Hypothalamus (tissue), 51 donors: ENCODE measurements around the gene CCDC18.
"Not testable (repeated sequence)": the region's sequence is repeated elsewhere in the genome, so short reads cannot be mapped to it uniquely, and the experiment has no call there.

ENCODE experiments used
- DNase-seq, 51 donors: peaks; one replicate each; lab custom pipeline; 2025; lab: John Stamatoyannopoulos, UW

CCDC18 gene

DNA sequence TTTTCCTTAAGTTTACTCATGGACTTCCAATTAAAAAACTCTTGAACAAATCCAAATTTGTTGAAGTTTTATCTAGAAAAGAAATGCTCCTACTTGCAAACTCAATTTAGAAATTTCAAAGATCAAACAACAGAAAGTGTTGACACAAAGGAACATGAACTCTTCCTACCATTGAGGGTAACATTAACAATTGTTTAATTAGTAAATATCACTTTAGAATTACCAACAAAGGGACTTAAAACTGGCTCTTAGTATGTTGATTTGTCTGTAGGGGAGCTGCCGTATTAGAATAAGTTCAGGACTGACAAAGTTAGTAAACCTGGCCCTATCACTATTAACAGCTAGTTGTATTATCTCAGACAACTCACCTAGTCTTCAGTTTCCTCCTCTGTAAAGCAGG is 57.9 kb downstream of the CCDC18 start:
- DNase-seq = no peak

DNA sequence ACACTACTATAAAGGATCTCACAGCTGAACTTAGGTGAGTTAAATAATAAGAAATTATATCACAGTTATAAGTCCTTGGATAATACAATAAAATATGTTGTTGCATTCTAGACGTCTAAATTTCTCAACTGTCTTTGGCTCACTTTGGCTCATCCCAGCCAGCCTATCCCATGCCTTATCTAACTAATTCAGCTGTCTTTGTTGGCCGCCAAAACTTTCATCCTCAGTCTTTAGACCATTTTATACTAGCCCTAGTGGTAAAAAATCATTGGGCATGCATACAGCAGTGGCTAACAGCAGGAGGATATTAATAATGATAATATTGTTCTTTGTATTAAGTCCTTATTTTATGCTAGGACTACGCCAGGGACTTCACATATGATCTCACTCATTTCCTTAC is 59.3 kb downstream of the CCDC18 start:
- DNase-seq = no peak

DNA sequence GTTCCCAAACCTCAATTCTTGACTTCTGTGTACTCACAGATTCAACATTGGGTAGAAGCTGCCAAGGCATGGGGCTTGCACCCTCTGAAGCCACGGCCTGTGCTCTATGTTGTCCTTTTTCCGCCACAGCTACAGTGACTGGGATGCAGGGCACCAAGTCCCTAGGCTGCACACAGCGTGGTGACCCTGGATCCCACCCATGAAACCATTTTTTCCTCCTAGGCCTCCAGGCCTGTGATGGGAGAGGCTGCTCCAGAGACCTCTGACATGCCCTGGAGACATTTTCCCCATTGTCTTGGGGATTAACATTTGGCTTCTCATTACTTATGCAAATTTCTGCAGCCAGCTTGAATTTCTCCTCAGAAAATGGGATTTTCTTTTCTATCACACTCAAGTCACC is 62.7 kb downstream of the CCDC18 start:
- not testable (repeated sequence) for DNase-seq

DNA sequence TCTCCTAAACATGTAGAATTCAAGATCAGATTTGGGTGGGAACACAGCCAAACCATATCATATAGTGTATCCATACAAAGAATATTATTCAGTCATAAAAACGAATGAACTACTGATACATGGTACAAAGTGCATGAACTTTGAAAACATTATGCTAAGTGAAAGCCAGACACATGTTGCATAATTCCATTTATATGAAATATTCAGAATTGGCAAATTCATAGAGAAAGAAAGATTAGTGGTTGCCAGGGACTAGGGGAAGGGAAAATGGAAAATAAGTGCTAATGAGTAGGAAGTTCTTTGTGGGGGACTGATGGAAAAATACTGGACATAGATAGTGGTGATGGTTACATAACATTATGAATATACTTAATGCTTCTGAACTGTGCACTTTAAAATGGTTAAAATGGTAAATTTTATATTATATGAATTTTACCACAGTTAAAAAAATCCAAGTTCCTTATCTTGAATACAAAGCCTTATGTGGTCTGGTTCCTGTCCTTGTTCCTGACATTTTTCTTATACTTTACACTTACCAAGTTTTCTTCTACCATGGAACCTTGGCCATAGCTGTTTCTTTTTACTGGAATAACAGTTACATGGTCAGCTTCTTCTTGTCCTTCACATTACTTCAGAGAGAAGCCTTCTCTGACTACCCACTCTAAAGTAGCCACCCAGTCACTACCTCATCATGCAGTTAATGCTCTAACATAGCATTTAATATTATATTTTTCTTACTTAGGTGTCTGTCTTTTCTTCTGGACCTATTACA is 64.0 kb downstream of the CCDC18 start:
- no peak for DNase-seq

DNA sequence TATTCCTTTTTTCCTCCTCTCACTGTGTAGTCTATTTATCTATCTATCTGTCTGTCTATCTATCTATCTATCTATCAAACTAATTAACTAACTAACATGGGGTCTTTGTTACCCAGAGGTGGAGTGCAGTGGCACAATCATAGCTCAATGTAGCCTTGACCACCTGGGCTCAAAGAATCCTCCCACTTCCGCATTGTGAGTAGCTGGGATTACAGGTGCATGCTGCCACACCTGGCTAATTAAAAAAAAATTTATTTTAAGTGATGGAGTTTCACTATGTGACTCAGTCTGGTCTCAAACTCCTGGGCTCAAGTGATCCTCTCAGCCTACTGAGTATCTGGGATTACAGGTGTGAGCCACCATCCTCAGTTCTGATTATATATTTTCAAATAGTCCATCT is 71.4 kb downstream of the CCDC18 start:
- no peak for DNase-seq

DNA sequence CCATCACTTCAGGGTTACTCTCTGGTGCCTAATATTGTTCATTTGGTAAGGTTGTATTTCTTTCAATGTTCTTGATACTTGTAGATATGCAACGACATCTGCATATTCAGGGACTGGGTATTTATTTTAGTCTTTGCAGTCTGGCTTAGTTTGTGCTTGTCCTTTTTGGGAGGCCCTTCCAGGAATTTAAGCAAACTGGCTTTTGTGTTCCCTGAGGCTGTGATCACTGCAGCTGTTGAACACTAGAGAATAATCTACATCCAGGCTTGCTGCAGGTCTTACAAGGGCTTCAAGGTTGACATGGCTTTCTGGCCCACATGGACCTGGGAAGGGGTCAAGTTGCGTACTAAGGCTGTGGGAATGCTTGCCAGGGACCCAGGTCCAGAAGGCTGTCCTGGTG is 72.1 kb downstream of the CCDC18 start:
- DNase-seq = no peak

DNA sequence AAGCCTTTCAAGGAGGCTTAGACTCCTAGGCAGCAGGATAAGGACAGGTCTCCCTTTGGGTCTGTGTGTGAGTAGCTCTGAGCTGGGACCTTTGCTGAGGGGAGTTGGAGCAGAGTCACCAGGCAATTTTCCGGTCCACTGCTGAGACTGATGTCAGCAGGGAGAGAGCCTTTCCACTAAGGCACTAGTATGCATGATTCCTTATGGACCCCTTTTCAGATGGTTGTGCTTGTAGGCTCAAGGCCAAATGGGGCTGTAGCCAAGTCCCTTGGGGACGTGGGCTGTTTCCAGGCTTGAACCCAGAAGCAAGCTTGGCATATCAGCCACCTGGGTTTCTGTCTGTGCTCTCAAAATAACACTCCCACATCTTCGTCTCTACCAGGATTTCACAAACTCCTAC is 73.0 kb downstream of the CCDC18 start:
- DNase-seq = no peak

DNA sequence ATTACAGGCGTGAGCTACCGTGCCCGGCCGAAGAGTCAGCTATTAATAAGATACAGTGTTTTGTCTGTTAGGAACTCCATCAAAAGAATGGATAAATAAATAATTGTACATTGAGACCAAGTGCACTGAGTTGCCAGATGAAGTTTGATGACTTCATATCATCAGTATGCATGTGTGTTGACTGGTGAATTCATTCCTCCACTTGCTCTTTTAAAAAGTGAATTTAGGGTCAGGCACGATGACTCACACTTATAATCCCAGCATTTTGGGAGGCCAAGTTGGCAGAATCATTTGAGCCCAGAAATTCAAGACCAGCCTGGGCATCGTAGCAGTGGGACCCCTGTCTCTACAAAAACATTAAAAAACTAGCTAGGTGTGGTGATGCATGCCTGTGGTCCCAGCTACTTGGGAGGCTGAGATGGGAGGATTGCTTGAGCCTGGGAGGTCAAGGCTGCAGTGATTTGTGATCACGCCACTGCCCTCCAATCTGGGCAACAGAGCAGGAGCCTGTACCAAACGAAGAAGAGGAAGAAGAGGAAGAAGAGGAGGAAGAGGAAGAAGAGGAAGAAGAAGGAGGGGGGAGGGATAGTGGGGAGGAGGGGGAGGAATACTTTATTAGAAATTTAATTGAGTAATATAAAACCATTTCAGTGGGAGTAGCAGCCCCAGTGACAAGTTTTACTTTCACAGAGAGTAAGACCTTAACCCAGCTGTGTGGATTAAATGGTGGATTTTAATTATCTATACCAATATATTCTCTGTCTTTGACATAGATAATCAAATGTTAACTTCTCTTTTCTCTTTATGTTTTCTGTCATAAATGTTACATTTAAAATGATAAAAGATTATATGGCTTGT is 74.9 kb downstream of the CCDC18 start:
- DNase-seq = no peak

DNA sequence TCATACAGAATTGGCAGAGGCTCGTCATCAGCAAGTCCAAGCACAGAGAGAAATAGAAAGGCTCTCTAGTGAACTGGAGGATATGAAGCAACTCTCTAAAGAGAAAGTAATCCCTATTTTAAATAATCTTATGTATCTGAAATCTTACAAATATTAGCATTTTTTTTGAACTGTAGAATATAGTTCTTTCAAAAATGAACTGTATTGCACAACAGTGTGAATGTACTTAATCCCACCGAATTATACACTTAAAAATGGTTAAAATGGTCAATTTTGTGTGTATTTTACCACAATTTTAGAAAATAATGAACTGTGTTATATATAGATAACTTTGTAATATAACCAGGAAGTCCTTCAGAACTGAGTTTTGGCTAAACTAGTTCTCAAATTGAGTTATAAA is 75.9 kb downstream of the CCDC18 start:
- no peak for DNase-seq

DNA sequence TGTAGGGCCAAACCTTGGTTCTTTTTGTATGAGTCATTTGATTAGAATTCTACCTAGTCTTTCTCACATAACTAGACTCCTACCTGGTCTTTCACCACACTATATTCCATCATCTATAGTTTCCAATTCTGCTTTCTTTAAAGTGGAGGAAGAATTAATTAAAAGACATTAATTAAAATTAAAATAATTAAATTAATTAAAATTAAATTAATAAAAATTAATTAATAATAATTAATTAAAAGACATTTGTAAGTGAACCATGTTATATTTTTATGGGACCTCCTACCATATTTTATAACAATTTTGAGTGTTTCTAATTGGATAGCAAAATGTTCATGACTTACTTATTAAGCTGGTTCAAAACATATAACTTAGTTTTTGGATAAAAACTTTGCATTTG is 77.4 kb downstream of the CCDC18 start:
- DNase-seq = no peak

DNA sequence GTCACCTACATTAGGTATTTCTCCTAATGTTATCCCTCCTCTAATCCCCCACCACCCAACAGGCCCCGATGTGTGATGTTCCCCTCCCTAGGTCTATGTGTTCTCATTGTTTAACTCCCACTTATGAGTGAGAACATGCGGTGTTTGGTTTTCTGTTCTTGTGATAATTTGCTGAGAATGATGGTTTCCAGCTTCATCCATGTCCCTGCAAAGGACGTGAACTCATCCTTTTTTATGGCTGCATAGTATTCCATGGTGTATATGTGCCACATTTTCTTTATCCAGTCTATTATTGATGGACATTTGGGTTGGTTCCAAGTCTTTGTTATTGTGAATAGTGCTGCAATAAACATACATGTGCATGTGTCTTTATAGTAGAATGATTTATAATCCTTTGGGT is 80.2 kb downstream of the CCDC18 start:
- not testable (repeated sequence) for DNase-seq

DNA sequence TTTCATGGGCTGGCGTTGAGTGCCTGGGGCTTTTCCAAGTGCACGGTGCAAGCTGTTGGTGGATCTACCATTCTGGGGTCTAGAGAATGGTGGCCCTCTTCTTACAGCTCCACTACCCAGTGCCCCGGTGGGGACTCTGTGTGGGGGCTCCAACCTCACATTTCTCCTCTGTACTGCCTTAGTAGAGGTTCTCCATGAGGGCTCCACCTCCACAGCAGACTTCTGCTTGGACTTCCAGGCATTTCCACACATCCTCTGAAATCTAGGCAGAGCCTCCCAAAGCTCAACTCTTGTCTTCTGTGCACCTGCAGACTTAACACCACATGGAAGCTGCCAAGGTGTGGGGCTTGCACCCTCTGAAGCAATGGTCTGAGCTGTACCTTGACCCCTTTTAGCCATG is 82.1 kb downstream of the CCDC18 start:
- DNase-seq = no peak

DNA sequence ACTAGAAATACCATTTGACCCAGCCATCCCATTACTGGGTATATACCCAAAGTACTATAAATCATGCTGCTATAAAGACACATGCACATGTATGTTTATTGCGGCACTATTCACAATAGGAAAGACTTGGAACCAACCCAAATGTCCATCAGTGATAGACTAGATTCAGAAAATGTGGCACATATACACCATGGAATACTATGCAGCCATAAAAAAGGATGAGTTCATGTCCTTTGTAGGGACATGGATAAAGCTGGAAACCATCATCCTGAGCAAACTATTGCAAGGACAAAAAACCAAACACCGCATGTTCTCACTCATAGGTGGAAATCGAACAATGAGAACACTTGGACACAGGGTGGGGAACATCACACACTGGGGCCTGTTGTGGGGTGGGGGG is 88.4 kb downstream of the CCDC18 start:
- not testable (repeated sequence) for DNase-seq

DNA sequence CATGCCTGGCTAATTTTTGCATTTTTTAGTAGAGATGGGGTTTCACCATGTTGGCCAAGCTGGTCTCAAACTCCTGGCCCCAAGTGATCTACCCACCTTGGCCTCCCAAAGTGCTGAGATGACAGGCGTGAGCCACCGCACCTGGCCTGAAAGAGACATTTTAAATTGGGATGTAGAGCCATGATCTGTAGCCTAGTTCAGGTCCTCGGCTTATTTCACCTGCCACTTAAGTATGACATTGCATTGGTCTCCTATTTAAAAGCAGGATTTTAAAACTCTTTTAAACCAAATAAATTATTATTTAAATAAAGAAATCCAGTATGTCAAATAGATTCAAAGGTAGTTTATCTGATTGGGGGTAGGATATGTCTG is 94.7 kb downstream of the CCDC18 start:
- DNase-seq = not testable (repeated sequence)

DNA sequence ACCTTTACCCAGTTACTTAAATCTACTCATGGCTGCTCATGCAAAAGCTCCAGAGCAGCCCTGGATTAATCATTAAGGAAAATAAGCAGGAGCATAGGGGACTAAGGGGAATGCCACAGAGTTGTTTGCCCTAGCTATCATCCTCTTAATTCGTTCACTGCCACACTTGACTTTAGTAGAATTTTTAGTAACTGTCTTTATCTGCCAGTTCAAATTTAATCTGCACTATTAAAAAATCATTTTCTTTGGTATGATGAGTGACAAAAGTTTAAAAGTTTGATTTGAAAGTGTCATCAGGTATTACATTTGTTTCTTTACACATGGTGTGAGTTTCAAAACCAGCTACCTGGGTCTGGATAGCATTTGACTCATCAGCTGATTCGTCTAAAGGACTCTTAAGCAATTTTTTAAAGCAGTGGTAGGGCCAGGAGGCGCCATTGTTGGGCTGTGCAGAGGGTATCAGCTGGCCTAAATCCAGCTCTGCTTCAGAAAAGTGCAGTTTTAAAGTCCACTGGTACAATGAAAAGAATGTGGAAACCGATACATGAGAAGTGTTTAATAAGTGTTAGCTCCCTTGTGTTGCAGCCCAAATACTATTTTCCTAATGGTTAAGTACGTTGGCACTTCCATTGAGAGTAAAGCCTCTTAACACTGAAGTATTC is 95.2 kb downstream of the CCDC18 start:
- DNase-seq = no peak

DNA sequence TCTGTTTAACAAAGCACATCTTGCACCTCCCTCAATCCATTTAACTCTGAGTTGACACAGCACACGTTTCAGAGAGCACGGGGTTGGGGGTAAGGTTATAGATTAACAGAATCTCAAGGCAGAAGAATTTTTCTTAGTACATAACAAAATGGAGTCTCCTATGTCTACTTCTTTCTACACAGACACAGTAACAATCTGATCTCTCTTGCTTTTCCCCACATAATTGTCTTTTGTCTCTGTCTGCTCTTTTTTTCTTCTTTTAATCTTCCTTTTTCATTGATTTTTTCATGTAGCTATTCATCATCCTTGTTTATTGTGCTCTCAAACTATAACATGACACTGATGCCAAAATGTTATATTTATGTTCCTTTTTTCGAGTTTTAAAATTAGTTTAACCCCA is 97.0 kb downstream of the CCDC18 start:
- DNase-seq = not testable (repeated sequence)

DNA sequence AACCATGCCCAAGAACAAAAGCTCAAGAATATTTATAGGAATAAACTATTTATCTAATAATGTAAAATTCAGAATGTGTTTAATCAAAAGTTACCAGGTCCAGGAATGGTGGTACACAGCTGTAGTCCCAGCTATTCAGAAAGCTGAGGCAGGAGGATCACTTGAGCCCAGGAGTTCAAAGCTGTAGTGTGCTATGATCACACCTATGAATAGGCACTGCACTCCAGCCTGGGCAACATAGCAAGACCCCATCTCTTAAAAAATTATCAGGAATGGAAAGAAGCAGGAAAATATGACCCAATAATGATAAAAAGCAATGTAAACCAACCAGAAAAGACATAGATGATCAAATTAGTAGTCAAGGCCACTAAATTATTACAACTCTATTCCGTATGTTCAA is 103.0 kb downstream of the CCDC18 start:
- no peak for DNase-seq

DNA sequence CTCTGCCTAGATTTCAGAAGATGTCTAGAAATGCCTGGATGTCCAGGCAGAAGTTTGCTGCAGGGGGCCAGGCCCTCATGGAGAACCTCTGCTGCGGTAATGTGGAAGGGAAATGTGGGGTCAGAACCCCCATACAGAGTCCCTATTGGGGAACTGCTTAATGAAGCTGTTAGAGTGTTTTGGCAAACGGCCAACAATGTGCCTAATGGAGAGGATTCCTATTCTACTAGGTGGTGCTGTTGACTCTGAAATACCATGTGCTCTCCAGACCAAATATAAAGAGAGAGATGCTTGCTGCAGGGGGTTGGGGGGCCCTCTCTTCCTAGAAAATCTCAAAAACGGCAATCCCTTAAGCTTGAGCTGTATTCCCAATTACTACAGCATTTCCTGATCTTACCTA is 108.0 kb downstream of the CCDC18 start:
- DNase-seq = no peak

DNA sequence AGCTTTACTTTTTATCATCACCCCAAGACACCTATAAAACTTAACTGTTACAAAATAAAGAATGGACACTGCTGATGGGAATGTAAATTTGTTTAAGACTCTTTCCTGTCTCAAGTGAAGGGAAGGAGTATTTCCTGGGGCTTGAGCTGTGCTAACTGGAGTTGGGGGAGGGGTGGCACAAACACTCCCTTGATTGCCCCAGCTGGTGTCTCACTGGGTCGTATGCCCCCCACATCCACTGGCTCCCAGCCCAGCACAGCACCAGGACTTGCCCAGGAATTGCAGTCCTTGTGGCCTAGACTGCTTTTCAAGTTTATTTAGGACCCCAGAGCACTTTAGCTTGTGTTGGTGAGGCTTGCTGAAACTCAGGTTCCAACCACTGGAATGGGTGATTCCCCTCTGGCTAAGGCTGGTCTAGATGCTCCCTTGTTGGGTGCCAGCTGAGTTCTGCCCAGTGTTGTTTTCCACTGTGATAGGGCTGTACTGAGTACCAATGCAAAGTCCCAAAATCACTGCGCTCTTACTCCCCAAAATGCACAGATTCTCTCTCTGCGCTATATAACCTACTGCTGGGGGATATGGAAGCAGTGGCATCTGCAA is 116.1 kb downstream of the CCDC18 start:
- DNase-seq = no peak

DNA sequence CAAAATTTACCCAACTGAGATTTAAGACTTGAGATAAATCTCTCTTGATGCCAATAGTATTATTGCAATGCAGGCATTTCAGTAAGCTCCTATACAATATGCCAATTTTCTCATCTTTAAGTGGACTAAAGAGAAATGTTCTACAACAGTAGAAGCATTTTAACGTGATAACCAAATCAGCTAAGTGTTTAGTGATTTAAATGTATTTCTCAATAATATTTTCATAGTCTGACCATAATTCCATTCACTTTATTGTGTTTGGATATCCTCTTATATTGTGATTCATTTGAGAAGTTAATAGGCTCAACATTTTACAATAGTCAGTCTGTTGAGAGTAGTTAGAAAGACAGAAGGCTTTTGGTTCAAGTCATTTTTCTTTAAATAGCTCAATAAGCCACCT is 120.6 kb downstream of the CCDC18 start:
- no peak for DNase-seq

DNA sequence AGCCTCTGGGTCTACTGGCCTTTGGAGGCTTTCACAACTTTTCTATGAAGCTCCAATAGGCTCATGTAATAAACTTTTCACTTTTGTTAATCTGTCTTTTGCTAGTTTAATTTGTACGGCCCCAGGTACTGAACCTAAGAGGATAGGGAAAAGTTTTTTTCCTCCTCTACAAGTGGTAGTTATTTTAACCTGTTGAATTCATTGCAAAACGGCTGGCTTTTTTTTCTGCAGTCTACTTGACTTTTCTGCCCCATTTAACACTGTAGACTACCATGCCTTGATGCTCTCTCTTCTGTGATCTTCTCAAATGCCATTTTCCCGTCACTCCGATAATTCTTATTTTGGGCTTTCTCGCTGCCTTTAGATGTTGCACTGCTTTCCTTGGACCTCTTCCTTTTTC is 121.6 kb downstream of the CCDC18 start:
- DNase-seq = no peak
